NCI-H1105 treated with DMSO at 0.1 percent for 48 hours (cell line): ENCODE measurements around the gene PRKD1.

ENCODE experiments used
- DNase-seq: peaks from one replicate; lab custom pipeline; 2025; lab: John Stamatoyannopoulos, UW

PRKD1 gene

DNA sequence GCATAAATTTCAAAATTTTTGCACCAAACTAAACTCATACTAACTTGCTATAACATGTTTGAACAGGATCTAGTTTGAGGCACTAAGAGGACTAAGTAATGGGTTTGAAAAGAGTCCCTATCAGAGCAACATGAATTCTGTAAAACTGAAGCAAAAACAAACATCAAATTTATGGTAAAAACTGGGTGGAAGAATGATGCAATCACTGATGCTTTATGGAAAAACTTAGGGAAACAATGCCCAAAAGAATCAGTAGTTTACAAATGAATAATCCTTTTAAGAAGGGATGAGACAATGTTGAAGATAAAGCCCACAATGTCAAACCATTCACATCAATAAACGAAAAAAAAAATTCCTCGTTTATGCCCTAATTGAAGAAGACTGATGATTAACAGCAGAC, 88.9 kb downstream of the PRKD1 start:
- no peak for DNase-seq

DNA sequence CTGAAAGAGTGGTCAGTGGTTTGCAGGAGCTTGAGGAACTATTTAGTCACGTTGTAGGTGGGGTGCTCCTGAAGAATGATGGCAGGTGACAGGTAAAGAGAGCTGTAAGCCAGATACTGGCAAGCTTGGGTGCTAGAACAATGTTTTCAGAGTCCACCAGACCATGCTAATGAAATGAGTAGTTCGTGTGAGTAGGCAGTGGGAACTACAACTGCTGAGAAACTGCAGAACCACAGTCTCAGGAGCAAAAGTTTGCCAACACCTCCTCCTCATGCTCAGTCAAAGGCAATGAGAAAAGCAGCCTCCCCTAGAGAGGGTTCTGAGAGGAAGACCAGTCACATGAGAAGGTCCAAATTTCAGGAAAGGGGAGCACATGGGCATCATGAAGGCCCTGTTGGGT, 91.3 kb downstream of the PRKD1 start:
- DNase-seq, result no peak

DNA sequence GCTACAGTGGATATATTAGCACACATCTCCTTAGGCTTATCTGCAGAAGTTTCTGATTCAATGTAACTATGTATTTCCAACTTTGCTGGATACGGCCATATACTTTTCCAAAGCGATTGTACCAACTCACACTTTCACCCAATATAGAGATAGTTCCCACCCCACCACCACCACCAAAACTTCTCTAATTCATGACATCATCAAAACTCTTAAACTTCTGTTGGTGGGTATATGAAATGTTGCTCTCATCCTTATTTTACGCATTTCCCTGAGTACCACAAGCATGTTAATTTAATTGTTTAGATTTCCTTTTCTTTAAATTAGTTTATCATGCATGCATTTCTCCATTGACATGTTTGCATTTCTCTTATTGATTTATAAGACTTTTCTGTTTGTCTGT, 95.6 kb downstream of the PRKD1 start:
- DNase-seq, result no peak

DNA sequence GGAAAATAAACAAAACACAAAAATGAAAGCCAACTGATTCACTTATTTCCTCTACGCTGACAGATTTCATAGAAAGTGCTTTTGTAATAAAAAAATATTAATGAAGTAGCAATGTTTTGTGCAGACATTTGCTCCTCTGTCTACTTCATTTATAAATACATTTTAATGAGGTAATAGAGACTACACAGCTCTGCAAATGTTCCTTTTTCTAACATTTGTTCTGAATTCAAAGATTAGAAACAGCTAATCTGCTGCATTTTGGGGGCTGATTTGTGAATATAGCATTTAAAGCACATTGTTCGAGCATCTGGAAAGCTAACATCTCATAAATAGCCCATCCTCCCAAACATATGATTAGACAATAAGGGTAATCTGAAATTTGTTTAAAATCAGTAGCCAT, 97.8 kb downstream of the PRKD1 start:
- no peak for DNase-seq

DNA sequence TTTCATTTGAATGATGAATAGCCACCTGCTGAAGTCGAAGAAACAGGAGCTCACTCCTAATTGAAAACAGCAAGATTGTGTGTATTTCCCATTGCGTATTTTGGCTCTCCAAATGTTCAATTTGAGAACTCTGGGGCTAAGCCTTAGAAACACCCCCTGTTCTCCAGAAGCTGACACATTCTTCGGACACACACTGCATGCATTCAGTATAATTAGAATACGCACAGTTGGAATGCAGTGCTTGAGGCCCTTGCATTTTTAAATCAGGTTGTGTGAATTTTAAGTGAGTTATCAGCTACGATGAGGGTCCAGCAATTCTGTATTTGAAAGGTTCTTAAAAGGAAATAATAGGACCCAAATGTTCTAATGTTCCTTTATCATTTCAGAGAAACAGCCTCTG, 103.8 kb downstream of the PRKD1 start:
- no peak for DNase-seq

DNA sequence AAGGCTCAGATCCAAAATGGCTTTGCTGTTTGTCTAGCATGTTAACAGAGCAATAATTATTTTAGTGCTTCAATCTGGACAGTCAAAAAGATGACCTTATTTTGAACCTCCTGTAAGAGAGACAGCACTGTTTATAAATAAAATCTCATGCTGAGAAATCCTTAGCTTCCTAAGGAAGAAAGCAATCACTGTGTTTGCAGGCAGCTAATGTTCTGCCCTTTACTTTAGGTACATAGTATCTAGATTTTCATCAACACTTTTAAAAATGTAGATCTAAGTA, 105.3 kb downstream of the PRKD1 start:
- no peak for DNase-seq

DNA sequence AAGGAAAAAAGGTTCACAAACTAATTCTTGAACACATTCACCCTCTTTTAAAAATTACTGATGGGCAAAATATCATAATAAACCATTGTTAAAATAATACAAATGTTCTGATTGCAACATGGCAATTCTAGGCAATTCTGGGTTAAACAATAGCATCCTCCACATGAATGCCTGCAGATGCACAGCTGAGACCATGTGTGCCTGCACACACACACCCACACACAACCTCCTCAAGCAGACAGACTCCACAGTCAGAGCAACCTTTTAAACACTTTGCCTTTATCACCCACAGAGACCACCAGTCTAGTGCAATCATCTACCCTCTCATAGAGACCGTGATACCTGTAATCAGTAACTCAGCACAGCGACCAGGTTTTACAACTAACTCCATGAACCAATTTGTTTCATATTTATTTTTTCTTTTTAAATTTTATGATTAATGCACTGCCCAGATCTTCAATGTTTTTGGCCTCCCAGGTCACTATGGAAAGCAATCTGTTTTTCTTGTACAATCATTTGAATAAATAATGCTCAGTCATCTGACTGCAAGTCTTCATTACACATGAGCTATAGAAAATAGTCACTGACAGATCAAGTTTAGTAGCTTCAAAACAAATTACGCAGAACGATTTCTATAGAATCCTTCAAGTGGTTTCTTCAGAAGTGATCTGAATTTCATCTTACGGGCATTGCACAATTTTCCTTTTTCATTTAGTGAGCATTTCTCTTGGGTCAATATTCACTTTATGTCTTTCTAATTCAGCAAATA, 105.8 kb downstream of the PRKD1 start:
- no peak for DNase-seq

DNA sequence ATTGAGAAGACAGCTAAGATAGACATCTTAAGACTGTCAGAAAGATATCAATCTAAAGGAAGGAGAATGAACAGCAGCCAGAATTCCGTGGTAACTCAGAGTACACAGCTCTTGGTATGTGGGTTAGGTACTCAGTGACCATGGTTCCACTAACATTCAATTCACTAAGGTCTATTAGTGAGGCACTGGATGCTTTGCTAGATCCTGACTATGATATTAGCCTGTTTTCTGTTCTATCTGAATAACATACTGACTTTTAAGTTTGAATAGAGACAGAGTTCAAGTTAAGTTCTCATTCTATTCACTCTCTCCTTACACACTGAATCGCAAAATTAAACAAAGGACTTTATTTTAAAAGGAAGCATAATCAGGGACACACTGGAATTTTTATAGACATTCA, 106.4 kb downstream of the PRKD1 start:
- DNase-seq, result no peak

DNA sequence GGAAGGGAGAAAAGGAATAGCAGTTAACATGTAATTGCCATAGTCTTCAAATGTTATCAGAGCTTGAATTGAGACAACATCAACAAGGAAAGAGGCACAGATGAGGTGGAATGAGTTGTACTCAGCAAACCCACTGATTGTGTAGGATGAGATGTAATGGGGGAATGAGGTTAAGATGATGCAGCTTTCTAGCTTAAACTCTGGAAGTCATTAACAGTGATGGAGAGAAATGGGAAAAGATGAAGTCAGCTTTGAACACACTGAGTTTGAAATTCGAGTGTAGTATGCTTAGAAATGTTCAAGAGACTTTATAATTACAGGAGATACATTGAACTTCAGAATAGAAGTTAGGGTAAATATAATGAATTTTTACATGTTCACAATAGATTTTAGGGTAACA, 106.9 kb downstream of the PRKD1 start:
- DNase-seq, result no peak

GRCh38 chr14:29817767-29818405, 109.8 kb downstream of the PRKD1 start:
- DNase-seq, result no peak

DNA sequence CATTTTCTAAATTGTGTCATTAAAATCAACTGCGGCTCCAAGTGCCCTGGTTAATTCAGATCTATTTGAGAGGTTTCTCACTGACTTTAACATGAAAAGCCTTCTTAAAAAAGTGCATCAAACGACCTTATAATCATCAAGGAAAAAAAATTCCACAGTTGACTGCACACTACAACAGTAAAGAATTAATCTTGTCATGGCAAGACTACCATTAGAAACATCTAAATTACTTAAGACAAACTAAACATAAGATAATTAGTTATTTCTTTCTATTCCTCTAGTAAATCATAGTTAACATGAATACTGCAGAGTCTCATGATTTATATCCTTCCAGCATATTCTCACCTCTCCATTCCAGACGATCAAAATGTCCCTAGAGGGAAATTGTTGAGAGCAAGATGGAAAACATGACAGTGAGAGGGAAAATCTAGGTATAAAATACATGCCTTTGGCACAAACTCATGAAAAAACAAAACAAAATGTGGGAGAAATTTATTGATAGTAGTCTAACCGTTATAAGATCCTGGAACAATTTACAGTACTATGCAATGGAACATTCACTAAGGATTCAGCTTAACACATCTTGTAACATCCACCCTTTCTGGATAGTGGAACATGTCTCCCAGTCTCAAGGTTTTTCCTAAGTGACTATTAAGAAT, 112.5 kb downstream of the PRKD1 start:
- DNase-seq, result no peak

GRCh38 chr14:29814156-29815015, 113.3 kb downstream of the PRKD1 start:
- peak; percentile 77 for DNase-seq

DNA sequence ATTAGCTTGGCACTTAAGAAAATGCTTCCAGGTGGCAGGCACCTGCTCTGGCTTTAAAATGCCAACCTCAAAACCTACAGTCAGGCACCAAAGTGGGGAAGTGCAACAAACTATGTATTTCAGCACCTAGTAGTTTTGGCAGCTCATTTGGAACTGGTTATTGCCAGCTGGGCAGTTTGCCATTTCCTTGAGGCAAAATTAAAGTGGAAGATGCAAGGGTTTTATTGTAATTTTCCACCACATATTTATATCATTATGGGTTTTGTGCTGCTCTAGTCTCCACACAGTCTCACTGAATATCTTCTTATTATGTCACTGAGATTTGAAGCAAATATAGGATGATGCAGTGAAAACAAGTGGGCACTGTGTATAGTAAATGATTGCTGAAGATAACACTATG, 117.0 kb downstream of the PRKD1 start:
- DNase-seq, result peak; percentile 97

- no peak for DNase-seq
Measured at GRCh38 chr14:29810064-29810463, 117.6 kb downstream of the PRKD1 start.

GRCh38 chr14:29806124-29806517, 121.5 kb downstream of the PRKD1 start:
- DNase-seq, result no peak

DNA sequence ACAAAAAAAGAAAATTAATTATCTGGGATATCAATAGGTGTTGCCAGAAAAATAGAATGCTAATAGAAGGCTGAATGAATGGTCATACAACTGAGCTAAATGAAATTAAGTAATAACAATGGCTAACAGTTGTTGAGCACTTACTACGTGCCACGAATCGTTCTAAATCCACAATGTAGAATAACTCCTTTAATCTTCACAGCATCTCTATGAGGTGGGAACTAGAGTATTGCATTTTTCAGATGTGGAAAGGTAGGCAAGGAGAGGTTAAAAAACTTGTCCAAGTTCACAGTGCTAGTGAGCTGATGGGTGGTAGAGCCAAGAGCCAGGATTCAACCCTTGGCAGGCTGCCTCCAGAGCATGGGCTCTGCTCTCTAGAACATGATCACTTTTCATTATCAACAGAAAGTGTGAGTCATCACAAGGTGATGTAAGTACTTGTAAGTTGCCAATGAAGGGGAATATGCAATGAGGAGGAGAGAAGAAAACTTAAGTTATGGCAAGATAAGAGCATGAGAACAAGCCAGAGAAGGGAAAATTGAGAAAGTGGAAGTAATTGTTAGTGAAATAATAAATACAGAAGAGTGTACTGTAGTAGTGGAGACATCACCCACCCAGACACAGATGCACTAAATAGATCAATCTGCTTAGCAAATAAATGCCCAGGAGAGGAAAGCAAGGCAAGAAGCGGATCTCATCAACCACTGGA, 122.1 kb downstream of the PRKD1 start:
- no peak for DNase-seq

DNA sequence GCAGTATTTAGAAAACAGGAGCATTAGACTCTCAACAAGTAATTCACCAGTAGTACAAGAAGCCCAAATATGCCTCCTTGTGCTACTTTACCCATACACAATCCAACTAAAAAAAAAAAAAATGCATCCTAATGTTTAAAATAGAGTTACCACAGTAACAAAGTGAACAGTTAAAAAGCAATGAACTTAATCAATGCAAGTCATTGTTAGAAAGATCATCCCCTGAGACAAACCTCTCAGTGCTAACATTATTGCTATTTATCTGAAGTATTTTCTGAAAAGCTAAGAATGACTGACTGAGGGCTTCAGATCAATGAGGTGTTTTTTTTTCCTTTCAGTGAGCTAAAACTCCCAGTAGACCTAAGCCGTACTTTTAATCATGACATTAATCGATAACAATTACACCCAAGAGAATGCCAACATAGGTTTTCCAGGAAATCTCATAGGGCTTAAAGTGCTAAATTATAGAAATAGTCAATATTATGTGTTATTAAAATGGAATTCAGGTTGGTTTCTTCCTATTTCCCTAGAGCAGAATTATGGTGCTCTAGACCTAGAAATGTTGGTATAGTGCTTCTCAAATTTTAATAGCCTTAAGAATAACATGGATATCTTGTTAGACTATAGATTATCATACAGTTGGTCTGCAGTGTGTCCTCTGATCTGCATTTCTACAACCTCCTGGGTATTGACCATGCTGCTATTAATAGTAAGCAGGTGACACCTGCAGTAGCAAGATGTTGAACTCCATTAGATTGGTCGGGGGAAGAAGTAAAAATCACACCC, 123.0 kb downstream of the PRKD1 start:
- DNase-seq, result no peak

DNA sequence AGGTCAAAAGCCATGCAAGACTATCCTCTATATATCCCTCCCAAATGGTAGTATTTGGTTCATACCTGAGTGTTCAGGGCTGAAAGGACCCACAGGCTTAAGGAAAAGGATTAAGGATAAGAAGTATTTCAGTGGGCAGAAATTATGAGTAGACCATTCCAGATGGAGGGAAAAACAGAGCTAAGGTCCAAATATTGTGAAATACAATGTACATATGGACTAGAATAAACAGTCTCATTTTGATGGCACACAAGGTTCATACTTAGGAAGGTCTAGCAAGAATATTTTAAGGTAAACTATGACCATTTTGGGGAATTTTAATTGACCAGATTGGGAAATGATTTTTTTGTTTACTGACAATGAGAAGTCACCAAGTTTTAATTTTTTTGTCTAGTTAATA, 124.6 kb downstream of the PRKD1 start:
- DNase-seq, result no peak

GRCh38 chr14:29802211-29802610, 125.4 kb downstream of the PRKD1 start:
- DNase-seq, result no peak

- DNase-seq, result no peak
Measured at GRCh38 chr14:29800961-29801360, 126.7 kb downstream of the PRKD1 start.

DNA sequence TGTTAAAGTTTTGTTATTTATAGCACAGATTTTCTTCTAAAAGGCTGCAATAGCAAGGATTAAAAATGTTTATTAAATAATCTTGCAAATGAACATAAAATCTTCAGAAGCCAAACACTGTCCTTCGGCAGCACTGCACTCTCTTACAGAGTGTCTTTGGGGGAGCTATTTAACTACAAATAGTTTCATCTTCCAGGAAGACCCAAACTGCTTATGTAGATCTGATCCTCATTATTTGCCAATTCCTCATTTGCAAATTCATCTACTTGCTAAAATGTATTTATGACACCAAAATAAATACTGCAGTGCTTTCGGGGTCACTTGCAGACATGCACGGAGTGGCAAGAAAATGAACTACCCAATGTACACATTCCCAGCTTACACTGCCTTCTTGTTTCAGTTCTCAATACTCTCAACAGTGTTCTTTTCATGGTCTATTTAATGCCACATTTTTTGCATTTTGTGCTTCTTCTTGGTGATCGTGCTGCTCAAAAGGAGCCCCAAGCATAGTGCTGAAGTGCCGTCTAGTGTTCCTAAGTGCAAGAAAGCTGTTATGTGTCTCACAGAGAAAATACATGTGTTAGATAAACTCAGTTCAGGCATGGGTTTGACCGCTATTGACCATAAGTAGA, 128.1 kb downstream of the PRKD1 start:
- no peak for DNase-seq
